ENCODE measurements around the gene TLN1.
A peak's percentile ranks its signal among the peaks of the same experiment; 100 is the strongest.

TLN1 gene

DNA sequence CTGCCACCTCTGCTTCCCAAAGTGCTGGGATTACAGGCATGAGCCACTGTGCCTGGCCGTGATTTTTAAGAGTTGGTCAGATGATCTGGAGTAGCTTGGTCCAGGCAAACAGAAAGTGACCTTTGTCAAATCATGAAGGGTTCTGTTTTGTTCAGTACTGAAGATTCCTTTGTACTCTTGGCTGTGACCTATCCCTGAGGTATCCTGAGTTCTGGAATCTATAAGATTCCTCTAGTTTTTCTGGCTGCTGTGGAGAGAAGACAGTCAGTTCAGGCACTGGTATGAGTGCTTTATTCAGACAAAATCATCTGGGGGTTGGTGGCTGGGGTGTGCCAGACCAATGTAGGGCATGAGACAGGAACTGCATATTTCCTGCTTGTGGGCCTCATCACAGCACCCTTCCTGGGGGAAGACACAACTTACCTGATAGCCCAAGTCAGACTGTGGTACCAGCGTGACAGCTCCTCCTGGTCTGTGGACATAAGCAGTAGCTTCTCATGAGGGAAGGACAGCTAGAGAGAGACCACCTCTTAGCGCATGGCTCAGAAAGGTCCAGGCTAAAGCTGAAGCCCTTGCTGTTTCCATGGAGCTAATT is 70.1 kb downstream of the TLN1 start:
- no peak for DNase-seq (ENCODE audit: low read depth)

DNA sequence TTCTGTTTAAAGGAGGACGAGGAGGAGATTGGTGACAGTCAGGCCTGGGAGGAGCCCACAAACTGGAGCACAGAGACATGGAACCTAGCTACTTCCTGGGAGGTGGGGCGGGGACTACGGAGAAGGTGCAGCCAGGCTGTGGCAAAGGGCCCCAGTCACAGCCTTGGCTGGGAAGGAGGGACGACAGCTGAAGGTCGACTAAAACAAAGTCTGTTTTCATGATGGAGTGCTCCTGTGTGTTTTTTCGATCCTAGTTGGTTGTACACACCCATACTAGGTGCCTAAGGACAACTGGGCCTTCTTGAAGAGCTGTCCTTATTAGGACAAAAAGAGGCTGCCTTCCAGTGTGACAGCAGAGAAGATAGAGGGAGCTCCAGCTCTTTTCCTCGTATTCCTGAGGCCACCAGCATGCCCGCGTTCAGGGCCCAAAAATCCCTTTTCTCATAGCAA is 71.0 kb downstream of the TLN1 start:
- DNase-seq (ENCODE audit: low read depth): no peak

DNA sequence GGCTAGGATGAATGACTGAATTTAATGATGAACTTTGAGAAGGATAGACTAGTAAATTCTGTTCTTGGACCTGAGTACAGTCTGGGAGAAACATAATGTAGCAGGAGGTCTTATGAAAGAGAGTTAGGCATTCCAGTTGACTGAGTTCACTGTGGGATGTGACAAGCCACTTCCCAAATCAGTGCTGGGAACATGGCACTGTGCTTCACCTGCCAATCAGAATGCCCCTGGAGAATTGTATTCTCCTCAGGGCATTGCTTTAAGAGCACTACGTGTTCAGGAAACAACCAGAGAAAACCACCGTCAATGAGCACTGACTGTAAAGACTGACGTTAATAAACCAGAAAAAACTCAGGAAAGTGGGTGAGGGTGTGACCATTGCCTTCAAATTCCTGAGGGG is 72.7 kb downstream of the TLN1 start:
- no peak for DNase-seq (ENCODE audit: low read depth)

DNA sequence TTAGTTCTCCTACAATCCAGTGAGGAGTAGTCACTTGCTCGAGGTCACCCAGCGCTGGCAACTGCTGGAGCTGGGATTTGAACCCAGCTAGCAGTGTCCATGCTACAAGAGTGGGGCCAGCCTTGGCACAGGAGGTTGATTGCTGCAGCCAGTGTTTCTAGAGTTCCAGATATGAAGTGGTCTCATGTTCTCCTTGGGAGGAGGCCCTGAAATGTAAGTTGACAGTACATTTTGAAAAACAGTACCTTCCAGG is 73.1 kb downstream of the TLN1 start:
- no peak for DNase-seq (ENCODE audit: low read depth)

DNA sequence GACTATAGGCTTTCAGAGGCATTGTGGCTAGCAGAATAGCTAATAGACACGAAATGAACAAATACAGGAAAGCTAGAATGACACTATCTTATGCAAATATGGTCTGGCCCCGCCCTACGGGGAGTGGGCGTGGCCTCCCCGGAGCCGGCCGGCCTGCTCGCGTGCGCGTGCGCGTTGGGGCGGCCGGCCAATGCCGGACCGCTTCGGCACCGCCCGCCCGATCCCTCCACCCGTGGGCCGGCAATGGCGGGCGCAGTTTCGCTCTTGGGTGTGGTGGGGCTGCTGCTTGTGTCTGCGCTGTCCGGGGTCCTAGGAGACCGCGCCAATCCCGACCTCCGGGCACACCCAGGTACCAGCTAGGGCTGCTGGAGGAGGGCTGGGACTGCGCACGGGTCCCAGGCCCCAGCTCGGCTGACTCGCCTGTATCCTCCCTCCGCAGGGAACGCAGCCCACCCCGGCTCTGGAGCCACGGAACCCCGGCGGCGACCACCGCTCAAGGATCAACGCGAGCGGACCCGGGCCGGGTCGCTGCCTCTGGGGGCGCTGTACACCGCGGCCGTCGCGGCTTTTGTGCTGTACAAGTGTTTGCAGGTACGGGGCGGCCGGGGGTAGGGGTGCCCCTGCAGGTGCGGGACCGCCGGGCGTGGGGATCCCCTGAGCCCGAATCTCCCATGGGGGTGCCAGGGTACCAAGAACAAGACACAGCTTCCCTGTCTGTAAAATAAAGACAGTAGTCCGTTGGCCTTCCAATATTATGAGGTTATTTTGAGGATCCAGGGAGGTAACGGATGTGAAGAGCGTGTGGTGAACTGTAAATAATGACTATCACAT is 73.6 kb downstream of the TLN1 start, which contains the start of gene CCDC107:
Gene CCDC107 (plus strand): TSS at position 156 of the 831 bp plus-strand sequence. CDS start 88 bp downstream, at position 244.
- peak; percentile 70 for DNase-seq (ENCODE audit: low read depth)

DNA sequence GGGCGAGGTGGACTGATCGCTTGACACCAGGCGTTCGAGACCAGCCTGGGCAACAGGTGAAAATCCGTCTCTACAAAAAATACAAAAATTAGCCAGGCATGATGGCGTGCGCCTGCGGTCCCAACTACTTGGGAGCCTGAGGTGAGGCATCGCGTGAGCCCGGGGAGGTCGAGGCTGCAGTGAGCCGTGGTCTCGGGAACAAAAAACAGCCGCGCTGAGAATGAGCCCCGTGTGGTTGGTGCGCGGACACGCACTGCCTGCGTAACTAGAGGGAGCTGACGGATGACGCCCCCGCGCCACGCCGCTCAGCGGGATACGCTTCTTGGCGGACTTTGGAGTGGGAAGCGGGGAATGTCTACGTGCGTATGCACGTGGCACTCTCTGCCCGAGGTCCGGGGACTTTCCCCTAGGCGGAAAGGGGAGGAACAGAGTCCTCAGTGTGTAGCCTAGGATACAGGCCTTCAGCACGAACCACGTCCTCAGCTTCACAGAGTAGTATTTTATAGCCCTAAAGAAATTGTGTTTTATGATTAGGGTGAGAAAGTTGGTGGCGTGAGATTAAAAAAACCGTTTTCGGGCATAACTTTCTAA is 74.4 kb downstream of the TLN1 start, which contains the start of gene RMRP:
Gene RMRP (minus strand): TSS at position 474 of the 591 bp plus-strand sequence.
- peak; percentile 95 for DNase-seq (ENCODE audit: low read depth)

DNA sequence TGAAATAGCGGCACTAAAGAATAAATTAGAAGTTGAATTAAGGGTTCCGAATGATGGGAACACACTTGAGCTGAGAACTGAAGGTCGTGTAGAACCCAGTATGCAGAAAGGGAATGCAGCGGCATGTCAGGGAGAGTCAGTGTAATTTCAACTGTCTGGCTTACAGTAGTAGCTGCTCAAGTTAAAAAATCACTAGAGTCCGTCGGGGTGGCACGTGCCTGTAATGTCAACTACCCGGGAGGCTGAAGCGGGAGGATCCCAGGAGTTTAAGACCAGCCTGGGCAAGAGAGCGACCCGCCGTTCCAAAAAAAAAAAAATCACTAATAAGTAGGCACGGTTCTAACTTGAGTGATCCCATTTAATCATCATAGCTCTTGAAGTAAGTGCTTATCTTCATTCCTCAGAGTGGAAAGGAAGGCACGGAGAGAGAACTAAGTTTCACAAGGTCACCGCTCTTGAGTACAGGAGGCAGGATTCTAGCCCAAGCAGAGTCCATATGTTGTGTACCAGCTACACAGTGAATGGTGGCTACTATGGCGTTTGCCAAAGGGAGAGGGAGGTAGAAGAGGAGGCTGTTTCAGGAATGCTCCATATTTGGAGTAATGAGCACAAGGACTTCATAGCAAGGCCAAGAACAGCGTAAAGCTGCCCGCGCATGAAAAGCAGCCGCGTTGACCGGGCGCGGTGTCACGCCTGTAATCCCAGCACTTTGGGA is 75.0 kb downstream of the TLN1 start:
- no peak for DNase-seq (ENCODE audit: low read depth)

DNA sequence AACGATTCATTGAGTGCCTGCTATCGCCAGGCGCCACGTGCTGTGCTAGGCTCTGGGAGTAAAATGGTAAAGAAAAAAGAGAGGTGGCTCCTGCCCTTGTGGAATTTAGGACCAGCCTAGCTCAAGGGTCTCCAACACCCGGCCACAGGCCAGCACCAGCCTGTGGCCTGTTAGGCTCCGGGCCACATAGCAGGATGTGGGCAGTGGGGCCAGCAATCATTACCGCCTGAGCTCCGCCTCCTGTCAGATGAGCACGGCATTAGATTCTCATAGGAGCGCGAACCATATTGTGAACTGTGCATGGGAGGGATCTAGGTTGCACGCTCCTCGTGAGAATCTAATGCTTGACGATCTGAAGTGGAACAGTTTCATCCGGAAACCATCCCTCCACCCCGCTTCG is 75.6 kb downstream of the TLN1 start:
- DNase-seq (ENCODE audit: low read depth): no peak

DNA sequence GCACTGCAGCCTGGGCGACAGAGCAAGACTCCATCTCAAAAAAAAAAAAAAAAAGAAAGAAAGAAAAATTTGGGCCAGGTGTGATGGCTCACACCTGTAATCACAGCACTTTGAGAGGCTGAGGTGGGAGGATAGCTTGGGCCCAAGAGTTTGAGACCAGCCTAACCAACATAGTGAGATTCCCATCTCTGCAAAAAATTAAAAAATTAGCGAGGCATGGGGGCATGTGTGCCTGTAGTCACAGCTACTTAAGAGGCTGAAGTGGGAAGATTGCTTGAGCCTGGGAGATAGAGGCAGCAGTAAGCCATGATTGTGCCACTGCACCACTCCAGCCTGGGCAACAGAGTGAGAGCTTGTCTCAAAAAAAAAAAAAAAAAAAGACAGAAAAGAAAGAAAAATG is 78.4 kb downstream of the TLN1 start:
- no peak for DNase-seq (ENCODE audit: low read depth)

DNA sequence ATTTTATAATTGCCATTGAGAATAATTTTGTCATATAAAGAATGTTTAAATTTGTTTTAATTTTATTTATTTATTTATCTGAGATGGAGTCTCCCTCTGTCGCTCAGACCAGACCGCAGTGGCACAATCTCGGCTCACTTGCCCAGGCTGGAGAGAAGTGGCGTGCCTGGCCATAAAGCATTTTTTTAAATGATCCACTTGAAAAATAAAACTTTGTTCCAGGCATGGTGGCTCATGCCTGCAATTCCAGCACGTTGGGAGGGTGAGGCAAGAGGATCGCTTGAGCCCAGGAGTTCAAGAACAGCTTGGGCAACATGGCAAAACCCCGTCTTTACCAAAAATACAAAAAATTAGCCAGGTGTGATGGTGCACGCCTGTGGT is 79.2 kb downstream of the TLN1 start:
- no peak for DNase-seq (ENCODE audit: low read depth)

DNA sequence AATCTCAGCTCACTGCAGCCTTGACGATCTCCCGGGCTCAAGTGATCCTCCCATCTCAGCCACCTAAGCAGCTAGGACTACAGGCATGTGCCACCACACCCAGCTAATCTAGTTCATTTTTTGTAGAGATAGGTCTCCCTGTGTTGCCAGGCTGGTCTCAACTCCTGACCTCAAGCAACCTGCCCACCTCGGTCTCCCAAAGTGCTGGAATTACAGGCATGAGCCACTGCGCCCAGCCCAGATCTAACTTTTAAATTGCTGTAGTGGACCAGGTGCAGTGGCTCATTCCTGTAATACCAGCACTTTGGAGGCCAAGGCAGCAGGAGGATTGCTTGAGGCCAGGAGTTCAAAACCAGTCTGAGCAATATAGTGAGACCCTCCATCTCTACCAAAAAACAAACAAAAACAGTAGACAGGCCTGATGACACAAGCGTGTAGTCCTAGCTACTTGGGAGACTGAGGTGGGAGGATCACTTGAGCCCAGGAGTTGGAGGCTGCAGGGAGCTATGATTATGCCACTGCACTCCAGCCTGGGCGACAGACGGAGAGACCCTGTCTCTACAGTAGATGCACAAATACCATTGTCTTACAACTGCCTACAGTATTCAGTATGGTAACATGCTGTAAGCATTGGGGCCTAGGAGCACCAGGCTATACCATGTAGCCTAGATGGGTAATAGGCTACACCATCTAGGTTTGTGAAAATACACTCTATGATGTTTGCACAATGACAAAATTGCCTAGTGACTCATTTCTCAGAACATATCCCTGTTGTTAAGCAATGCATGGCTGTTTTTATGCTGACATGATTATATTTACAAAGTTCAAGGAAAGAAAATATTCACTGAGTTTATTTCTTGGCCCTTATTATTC is 79.8 kb downstream of the TLN1 start:
- no peak for DNase-seq (ENCODE audit: low read depth)

DNA sequence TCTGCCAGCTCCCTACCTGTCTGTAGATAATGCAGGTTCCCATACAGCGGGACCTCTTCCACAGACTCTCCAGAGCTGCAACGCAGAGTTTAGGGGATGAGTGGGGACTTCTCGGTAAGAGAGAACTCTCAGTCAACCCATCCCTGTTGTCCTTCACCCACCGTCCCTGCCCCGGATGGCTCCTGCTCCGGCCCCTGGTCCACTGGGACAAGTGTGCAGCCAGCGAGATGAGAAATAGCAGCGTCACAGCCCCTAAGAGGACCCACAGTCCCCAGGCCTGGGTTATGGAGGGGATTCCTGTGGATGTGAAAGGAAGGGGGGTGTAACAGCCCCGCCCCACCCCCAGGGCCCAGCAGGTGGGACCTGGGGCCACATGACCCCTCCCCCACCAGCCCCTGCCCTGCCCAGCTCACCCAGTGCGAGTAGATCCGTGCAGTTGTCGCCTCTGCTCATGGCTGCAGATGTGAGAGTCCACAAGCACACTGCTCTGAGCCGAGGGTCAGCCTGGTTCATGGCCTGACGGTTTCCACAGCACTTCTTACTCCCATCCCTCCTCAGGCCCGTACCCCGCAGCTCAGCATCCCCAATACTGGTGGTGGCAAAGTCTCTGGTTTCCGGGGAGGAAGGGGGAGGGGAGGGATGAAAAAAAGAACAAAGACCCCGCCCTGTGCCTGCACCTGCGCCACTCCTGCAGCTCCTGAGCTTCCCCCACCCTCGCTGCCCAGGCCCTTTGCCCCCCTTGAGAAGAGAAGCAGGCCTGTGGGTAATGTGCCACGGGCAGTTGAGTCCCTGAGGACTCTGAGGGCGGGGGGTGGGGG is 81.4 kb downstream of the TLN1 start, which contains the start of gene SIT1:
Gene SIT1 (minus strand): TSS at position 591 of the 818 bp plus-strand sequence. CDS start 78 bp downstream, at position 513.
- DNase-seq (ENCODE audit: low read depth): no peak

DNA sequence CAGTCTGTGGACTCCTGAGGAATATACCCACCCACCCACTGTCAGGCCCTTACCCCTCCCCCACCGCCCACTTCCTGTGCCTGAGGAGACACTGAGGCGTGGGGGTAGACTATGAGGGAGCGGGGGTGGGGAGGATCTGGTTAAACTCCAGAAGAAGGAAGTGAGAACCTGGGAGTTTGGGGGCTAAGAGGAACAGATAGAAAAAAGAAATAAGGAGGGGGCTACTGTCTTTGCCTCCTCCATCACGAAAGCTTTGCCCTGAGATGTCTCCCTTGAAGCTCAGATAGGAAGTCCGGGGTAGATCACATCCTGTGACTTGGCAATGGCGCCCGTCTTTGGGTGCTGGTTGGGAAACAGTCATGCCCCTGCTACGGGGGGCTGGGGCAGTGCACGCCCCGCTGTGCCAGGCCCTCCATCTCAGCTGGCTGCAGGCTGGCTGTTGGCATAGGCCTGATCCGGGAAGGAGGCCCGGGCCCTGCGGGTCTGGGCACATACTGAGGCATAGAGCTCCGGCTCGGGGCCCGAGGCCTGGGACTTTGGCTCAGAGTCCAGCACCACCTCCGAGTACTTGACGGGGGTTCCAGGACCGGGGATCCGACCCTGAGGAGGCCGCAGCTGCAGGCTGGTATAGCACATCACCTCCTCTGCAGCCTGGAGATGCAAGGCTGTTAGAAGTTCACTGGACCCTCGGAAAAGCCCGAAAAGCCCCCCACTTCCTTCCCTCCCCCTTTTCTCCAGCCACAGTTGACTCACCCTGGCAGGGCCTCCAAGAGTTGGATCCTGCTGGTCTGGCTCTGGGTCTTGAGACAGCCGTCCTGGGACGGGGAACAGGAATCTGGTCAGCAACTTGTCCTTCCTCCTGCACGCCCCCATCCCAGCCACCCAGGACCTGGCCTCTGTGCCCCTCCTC is 82.3 kb downstream of the TLN1 start:
- DNase-seq (ENCODE audit: low read depth): peak; percentile 43

All from stimulated activated CD4-positive, alpha-beta T cell treated with anti-CD3 and anti-CD28 coated beads, Interleukin-2, amount 100 ng/mL, for 4 hours (primary cell).